Measurements from ENCODE around the gene TAF1C.

DNA sequence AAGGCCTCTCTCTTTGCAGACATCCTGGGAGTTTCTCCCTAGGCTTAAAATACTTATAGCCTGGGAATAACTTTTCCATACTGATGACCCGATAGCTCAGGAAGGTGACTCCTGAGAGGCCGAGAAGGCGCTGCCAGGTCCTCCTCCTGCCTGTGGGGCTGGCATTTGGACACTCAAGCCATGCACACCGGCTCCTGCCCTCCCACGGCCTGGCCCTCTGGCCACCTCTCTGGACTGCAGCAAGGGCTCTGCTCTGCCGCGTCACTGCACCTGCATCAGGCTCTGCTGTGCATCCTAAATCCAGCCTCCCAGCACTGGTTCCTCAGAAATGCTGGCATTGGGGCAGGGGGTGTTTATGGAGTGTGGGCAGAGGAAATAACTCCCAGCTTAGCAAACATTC is 38.7 kb upstream of the TAF1C start:
- no peak for TF ChIP-seq EZH2 (IDR thresholded peaks at IDR 0.05; ENCODE audit: borderline replicate concordance, low read length)
- TF ChIP-seq, protein P1, sequence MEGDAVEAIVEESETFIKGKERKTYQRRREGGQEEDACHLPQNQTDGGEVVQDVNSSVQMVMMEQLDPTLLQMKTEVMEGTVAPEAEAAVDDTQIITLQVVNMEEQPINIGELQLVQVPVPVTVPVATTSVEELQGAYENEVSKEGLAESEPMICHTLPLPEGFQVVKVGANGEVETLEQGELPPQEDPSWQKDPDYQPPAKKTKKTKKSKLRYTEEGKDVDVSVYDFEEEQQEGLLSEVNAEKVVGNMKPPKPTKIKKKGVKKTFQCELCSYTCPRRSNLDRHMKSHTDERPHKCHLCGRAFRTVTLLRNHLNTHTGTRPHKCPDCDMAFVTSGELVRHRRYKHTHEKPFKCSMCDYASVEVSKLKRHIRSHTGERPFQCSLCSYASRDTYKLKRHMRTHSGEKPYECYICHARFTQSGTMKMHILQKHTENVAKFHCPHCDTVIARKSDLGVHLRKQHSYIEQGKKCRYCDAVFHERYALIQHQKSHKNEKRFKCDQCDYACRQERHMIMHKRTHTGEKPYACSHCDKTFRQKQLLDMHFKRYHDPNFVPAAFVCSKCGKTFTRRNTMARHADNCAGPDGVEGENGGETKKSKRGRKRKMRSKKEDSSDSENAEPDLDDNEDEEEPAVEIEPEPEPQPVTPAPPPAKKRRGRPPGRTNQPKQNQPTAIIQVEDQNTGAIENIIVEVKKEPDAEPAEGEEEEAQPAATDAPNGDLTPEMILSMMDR (IDR thresholded peaks at IDR 0.05; ENCODE audit: low read length) = no peak

Data from OCI-LY1 (cell line).